ENCODE data around the gene SENP8. TPM values are rescaled to one million over a fixed set of nuclear protein-coding genes. Genes with fewer than 3 reads are reported as not detected.

SENP8 gene
- total and polyA plus RNA-seq, 2 of the 8 experiments (the other 6 are each of a cell fraction or from before 2014, with no cell fraction given): 4.1 to 6.0 TPM

GRCh38 chr15:72135719-72136118, 17.5 kb downstream of the SENP8 start:
- Histone ChIP-seq H3K23ac (ENCODE audit: insufficient read length) (no peak overlapping the region), H3K9me3 (ENCODE audit: insufficient read depth in 2 of 2, low read depth in 1 of 2, low read length in 1 of 2) (no peaks in the 10 kb centered on the region), H2BK12ac (ENCODE audit: low read depth, low read length) (no peak overlapping the region), H4K5ac (ENCODE audit: insufficient read length, low read depth, low read length) (no peak overlapping the region), H3K79me1 (ENCODE audit: low read depth, low read length) (no peaks in the 10 kb centered on the region), H3K23me2 (ENCODE audit: low read depth, low read length) (no peaks in the 10 kb centered on the region), H2AK5ac (ENCODE audit: low read depth, low read length) (no peak overlapping the region), H3K18ac (ENCODE audit: extremely low read depth, low read length) (no peak overlapping the region), H3K79me2 (ENCODE audit: control insufficient read depth in 1 of 2, insufficient read depth in 2 of 2, low read length in 2 of 2) (no peaks in the 10 kb centered on the region), H4K20me1 (replicated peaks in 1 of 2; ENCODE audit: control insufficient read depth in 1 of 2, insufficient read depth in 2 of 2, low read length in 2 of 2) (no peaks in the 10 kb centered on the region), H3K4me3 (ENCODE audit: extremely low read depth in 1 of 4, insufficient read depth in 2 of 4, low read depth in 3 of 4, low read length in 4 of 4) (no peak overlapping the region), H2BK20ac (ENCODE audit: low read length) (no peak overlapping the region), H2BK15ac (ENCODE audit: low read length) (no peak overlapping the region), H3K14ac (ENCODE audit: insufficient read length) (no peak overlapping the region), H4K8ac (ENCODE audit: extremely low read depth, insufficient read depth, low read length) (no peak overlapping the region), H3K4ac (replicated peaks; ENCODE audit: insufficient read length, low read depth, low read length) (no peak overlapping the region), H3K36me3 (ENCODE audit: control insufficient read depth in 2 of 4, insufficient read depth in 4 of 4, low read length in 3 of 4) (no peaks in the 10 kb centered on the region), H3K27me3 (replicated peaks in 1 of 4; ENCODE audit: control insufficient read depth in 3 of 4, extremely low read depth in 1 of 4, insufficient read depth in 3 of 4, low read length in 3 of 4) (no peaks in the 10 kb centered on the region), H2BK120ac (replicated peaks; ENCODE audit: low read depth, low read length) (no peak overlapping the region), H3K56ac (replicated peaks; ENCODE audit: insufficient read length, low read depth, low read length) (no peak overlapping the region), H2BK5ac (ENCODE audit: low read depth, low read length) (no peak overlapping the region), H3K9ac (replicated peaks in 1 of 4; ENCODE audit: extremely low read depth in 1 of 4, low read depth in 3 of 4, low read length in 3 of 4) (no peak overlapping the region), H3K4me2 (ENCODE audit: insufficient read depth in 1 of 2, low read depth in 2 of 2, low read length in 2 of 2) (no peak overlapping the region), H4K91ac (replicated peaks; ENCODE audit: insufficient read length, low read length) (no peak overlapping the region), H2AFZ (ENCODE audit: low read length) (no peak overlapping the region), H3K27ac (ENCODE audit: low read depth, low read length) (no peak overlapping the region), H3K4me1 (replicated peaks in 1 of 4; ENCODE audit: control insufficient read depth in 3 of 4, insufficient read depth in 4 of 4, low read length in 3 of 4) (no peaks in the 10 kb centered on the region)
- 100% methylated on average over 2 of the region's 2 CpGs; no CpG with 5 or more reads in 1 of the 2 experiments for WGBS, 2 experiments (ENCODE audit: extremely low coverage in 1 of 2, insufficient coverage in 1 of 2, insufficient read length in 1 of 2, insufficient replicate concordance in 2 of 2, low coverage in 1 of 2, low lambda C conversion rate in 2 of 2, missing lambda C conversion rate in 1 of 2)
- FAIRE-seq (no peak), DNase-seq (ENCODE audit: low read depth in 1 of 2, low spot score in 2 of 2) (no peak)
- ChIA-PET POLR2A (ENCODE audit: partially characterized antibody) (no interaction called here), CTCF (ENCODE audit: partially characterized antibody) (no interaction called here)
- no peak for TF ChIP-seq HDAC6 (IDR thresholded peaks at IDR 0.05; ENCODE audit: low read depth, low read length)
- no peak for TF ChIP-seq GABPA (IDR thresholded peaks at IDR 0.05; ENCODE audit: borderline replicate concordance, insufficient read depth, low read length)
- TF ChIP-seq BACH1 (IDR thresholded peaks at IDR 0.05; ENCODE audit: low read length): no peak
- TF ChIP-seq GTF2F1 (IDR thresholded peaks at IDR 0.05; ENCODE audit: borderline replicate concordance, low read depth, low read length): no peak
